HCT116 (cell line): ENCODE data around the gene DPH3. TPM values are rescaled to one million over a fixed set of nuclear protein-coding genes. Genes with fewer than 3 reads are reported as not detected.

Source experiments
- ATAC-seq: fragments of 200-7000 bp; cut with Tn5 transposase; 2 replicates; pipeline ENCODE4 v1.9.1; 2020; ENCODE audit warnings: mild to moderate bottlenecking, moderate library complexity
- BruUV-seq: library from RNA; stranded (reverse); fragments of 400-500 nt; replicated peaks from 2 replicates; lab custom pipeline; 2021; lab: Mats Ljungman, UMichigan
- CTCF ChIA-PET: fragments of 300-600 bp; sonication (Branson Sonifier 250); formaldehyde crosslinking; loops from one replicate; lab custom pipeline; 2021; ENCODE audit warnings: antibody characterized with exemption; lab: Charles Lee
- POLR2A ChIA-PET: fragments of 300-600, 350-600 bp; sonication (Branson Sonifier 250); formaldehyde crosslinking; loops from one replicate; lab custom pipeline; 2021; ENCODE audit warnings: antibody characterized with exemption; lab: Charles Lee
- RAD21 ChIA-PET, 2 experiments: fragments of 300-600 bp; sonication (Branson Sonifier 250); formaldehyde crosslinking; loops; one replicate each; lab custom pipeline; 2023; ENCODE audit warnings: low total read pairs in 2 of 2; ENCODE audit not compliant: uncharacterized antibody in 2 of 2, unreplicated experiment in 2 of 2, low non-redundant PET in 1 of 2; lab: Charles Lee
- DNase-seq: peaks from one replicate; pipeline ENCODE4 v3.0.0-alpha.2; 2010; ENCODE audit warnings: low read depth, low spot score
- H2AFZ ChIP-seq: fragments of 200-600 bp; shearing (Covaris generic), sonication (generic); 2 replicates; pipeline ENCODE4 v1.6.1; 2017; ENCODE audit warnings: low read depth, mixed run types, mixed read lengths, antibody characterized with exemption, low read length; ENCODE audit not compliant: poor library complexity, severe bottlenecking
- H3K27ac ChIP-seq: 2 replicates; pipeline ENCODE4 v1.5.1; 2012; ENCODE audit warnings: low read depth, low read length
- H3K27me3 ChIP-seq: fragments of 200-600 bp; sonication (generic); 2 replicates; pipeline ENCODE4 v1.6.1; 2016; ENCODE audit warnings: mixed run types, low read length, mixed read lengths; ENCODE audit not compliant: insufficient read depth
- H3K36me3 ChIP-seq, 2 experiments: fragments of 200-500 bp in 1 of 2; fragments of 200-600 bp in 1 of 2; sonication (Bioruptor generic) in 1 of 2; sonication (generic) in 1 of 2; 2 replicates each; pipeline versions ENCODE4 v1.5.1 to v1.6.1; 2014 to 2016; ENCODE audit warnings: low read length in 2 of 2, inconsistent platforms in 1 of 2, mixed read lengths in 1 of 2, mixed run types in 1 of 2; ENCODE audit not compliant: insufficient read depth in 2 of 2, control insufficient read depth in 1 of 2
- H3K4me1 ChIP-seq, 2 experiments: fragments of 200-600 bp in 1 of 2; sonication (generic) in 1 of 2; 2 replicates each; pipeline versions ENCODE4 v1.5.1 to v1.6.1; 2012 to 2017; ENCODE audit warnings: low read length in 2 of 2, inconsistent platforms in 1 of 2, mild to moderate bottlenecking in 1 of 2, mixed read lengths in 1 of 2, mixed run types in 1 of 2, moderate library complexity in 1 of 2; ENCODE audit not compliant: insufficient read depth in 2 of 2, control insufficient read depth in 1 of 2
- H3K4me2 ChIP-seq: fragments of 200-600 bp; sonication (generic); 2 replicates; pipeline ENCODE4 v1.6.1; 2017; ENCODE audit warnings: mixed run types, low read length, mixed read lengths
- H3K4me3 ChIP-seq, 2 experiments: fragments of 200-600 bp in 1 of 2; sonication (generic) in 1 of 2; replicated peaks in 1 of 2; 2 replicates each; pipeline ENCODE4 v1.5.1; 2011 to 2016; ENCODE audit warnings: low read length in 2 of 2, control low read depth in 1 of 2, low read depth in 1 of 2, mild to moderate bottlenecking in 1 of 2, mixed read lengths in 1 of 2, mixed run types in 1 of 2
- H3K79me2 ChIP-seq: fragments of 200-600 bp; sonication (generic); 2 replicates; pipeline ENCODE4 v1.6.1; 2017; ENCODE audit warnings: mild to moderate bottlenecking, mixed run types, low read length, moderate library complexity, mixed read lengths; ENCODE audit not compliant: insufficient read depth
- H3K9ac ChIP-seq: fragments of 200-600 bp; sonication (generic); 2 replicates; pipeline ENCODE4 v1.6.1; 2016; ENCODE audit warnings: low read length, mixed read lengths
- H3K9me2 ChIP-seq: fragments of 200-600 bp; sonication (generic), shearing (Covaris generic); 2 replicates; pipeline ENCODE4 v1.6.1; 2017; ENCODE audit warnings: mixed run types, mild to moderate bottlenecking, moderate library complexity; ENCODE audit not compliant: insufficient read depth
- H3K9me3 ChIP-seq, 2 experiments: fragments of 200-500 bp in 1 of 2; fragments of 200-600 bp in 1 of 2; sonication (Bioruptor generic) in 1 of 2; sonication (generic) in 1 of 2; 2 replicates each; pipeline ENCODE4 v1.6.1; 2014 to 2017; ENCODE audit warnings: low read length in 2 of 2, mixed read lengths in 2 of 2, inconsistent platforms in 1 of 2, low read depth in 1 of 2, mild to moderate bottlenecking in 1 of 2, mixed run types in 1 of 2, moderate library complexity in 1 of 2; ENCODE audit not compliant: control insufficient read depth in 1 of 2, insufficient read depth in 1 of 2
- H4K20me1 ChIP-seq: fragments of 200-600 bp; sonication (generic), shearing (Covaris generic); 2 replicates; pipeline ENCODE4 v1.6.1; 2017; ENCODE audit warnings: mixed run types, mild to moderate bottlenecking, moderate library complexity; ENCODE audit not compliant: insufficient read depth
- CBX3 ChIP-seq: IDR thresholded peaks from 2 replicates; pipeline ENCODE4 v1.6.1; 2012; ENCODE audit warnings: low read depth
- POLR2A ChIP-seq: IDR thresholded peaks from 2 replicates; pipeline ENCODE4 v1.7.0; 2011; ENCODE audit warnings: borderline replicate concordance; ENCODE audit not compliant: insufficient read depth, insufficient read length; ENCODE audit errors: extremely low read depth
- YY1 ChIP-seq: IDR thresholded peaks from 2 replicates; pipeline ENCODE4 v1.6.1; 2011; ENCODE audit warnings: low read length, low read depth, moderate library complexity, mild to moderate bottlenecking; ENCODE audit not compliant: insufficient replicate concordance; ENCODE audit errors: extremely low read depth
- ZFX ChIP-seq: fragments of 450-650 bp; IDR thresholded peaks from 2 replicates; pipeline ENCODE4 v1.6.1; 2017
- intact Hi-C: fragments of 100-400 bp; cut with micrococcal nuclease; formaldehyde crosslinking; loops from 2 replicates; pipeline ENCODE4 v1.10.0; 2022
- total RNA-seq: library from RNA; stranded (reverse); gene quantifications from one replicate; pipeline ENCODE4 v1.2.1, GENCODE V29; 2021; ENCODE audit not compliant: unreplicated experiment
- TF ChIP-seq, protein P1 (sequence below), 3 experiments: fragments of 200-600 bp in 1 of 3; sonication (generic) in 1 of 3; IDR thresholded peaks in 2 of 3; conservative IDR thresholded peaks in 1 of 3; 2 replicates each; pipeline ENCODE4 v1.5.1; 2012 to 2017; ENCODE audit warnings: low read depth in 2 of 3, low read length in 2 of 3, antibody characterized with exemption in 1 of 3, borderline replicate concordance in 1 of 3, control low read depth in 1 of 3, mild to moderate bottlenecking in 1 of 3, mixed read lengths in 1 of 3, mixed run types in 1 of 3, moderate library complexity in 1 of 3; ENCODE audit not compliant: insufficient read depth in 1 of 3
- TF ChIP-seq, protein P2 (sequence below): IDR thresholded peaks from 2 replicates; pipeline ENCODE4 v1.6.1; 2012; ENCODE audit warnings: low read depth

DPH3 gene
- total RNA-seq, 1 experiment from 2014 or later: 13.8 TPM

DNA sequence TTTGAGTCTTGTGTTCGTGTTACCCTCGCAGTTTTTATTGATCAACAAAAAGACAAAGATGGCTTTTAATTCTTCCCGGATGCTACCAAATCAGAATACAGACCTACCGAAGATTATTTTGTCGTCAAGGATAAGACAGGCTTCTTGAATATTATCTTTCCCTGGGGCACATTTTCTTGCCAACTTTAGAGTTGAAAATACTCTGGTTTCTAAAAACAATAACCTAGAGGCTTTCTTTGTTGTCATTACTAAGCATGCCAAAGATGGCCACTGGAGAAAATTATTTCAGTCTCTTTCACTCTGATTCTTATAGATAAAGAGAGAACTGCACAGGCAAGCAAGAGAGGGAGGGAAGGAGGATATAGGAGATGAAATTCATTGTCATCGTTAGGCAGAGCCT lies 34.1 kb upstream of the DPH3 start:
- BruUV-seq: no TSS peak
- ATAC-seq (no peak), DNase-seq (no peak)
- H2AFZ ChIP-seq: no peak overlapping the region
- H3K36me3 ChIP-seq: peaks cover 3 to 6% of the 10 kb centered on the region in 2 experiments; a peak in 3 of 4 replicates
- CTCF ChIA-PET: no interaction called here
- no peak overlapping the region for H3K4me3 ChIP-seq
- no peaks in the 10 kb centered on the region for H3K9me2 ChIP-seq
- H3K4me1 ChIP-seq: no peaks in the 10 kb centered on the region
- intact Hi-C loops: no loop called here
- H3K27me3 ChIP-seq: no peaks in the 10 kb centered on the region
- no peaks in the 10 kb centered on the region; a peak in 1 of 4 replicates for H3K9me3 ChIP-seq
- no peak overlapping the region for H3K27ac ChIP-seq
- TF ChIP-seq, protein P1, sequence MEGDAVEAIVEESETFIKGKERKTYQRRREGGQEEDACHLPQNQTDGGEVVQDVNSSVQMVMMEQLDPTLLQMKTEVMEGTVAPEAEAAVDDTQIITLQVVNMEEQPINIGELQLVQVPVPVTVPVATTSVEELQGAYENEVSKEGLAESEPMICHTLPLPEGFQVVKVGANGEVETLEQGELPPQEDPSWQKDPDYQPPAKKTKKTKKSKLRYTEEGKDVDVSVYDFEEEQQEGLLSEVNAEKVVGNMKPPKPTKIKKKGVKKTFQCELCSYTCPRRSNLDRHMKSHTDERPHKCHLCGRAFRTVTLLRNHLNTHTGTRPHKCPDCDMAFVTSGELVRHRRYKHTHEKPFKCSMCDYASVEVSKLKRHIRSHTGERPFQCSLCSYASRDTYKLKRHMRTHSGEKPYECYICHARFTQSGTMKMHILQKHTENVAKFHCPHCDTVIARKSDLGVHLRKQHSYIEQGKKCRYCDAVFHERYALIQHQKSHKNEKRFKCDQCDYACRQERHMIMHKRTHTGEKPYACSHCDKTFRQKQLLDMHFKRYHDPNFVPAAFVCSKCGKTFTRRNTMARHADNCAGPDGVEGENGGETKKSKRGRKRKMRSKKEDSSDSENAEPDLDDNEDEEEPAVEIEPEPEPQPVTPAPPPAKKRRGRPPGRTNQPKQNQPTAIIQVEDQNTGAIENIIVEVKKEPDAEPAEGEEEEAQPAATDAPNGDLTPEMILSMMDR (IDR thresholded peaks at IDR 0.05 in 2 of 3, conservative IDR thresholded peaks at IDR 0.05 in 1 of 3; ENCODE audit: borderline replicate concordance in 1 of 3, insufficient read depth in 1 of 3, low read depth in 2 of 3, low read length in 2 of 3): no peak
- POLR2A ChIA-PET: no interaction called here
- H3K4me2 ChIP-seq: no peak overlapping the region
- no peak overlapping the region for H3K9ac ChIP-seq
- RAD21 ChIA-PET: no interaction called here
- no peaks in the 10 kb centered on the region for H3K79me2 ChIP-seq
- no peaks in the 10 kb centered on the region for H4K20me1 ChIP-seq

DNA sequence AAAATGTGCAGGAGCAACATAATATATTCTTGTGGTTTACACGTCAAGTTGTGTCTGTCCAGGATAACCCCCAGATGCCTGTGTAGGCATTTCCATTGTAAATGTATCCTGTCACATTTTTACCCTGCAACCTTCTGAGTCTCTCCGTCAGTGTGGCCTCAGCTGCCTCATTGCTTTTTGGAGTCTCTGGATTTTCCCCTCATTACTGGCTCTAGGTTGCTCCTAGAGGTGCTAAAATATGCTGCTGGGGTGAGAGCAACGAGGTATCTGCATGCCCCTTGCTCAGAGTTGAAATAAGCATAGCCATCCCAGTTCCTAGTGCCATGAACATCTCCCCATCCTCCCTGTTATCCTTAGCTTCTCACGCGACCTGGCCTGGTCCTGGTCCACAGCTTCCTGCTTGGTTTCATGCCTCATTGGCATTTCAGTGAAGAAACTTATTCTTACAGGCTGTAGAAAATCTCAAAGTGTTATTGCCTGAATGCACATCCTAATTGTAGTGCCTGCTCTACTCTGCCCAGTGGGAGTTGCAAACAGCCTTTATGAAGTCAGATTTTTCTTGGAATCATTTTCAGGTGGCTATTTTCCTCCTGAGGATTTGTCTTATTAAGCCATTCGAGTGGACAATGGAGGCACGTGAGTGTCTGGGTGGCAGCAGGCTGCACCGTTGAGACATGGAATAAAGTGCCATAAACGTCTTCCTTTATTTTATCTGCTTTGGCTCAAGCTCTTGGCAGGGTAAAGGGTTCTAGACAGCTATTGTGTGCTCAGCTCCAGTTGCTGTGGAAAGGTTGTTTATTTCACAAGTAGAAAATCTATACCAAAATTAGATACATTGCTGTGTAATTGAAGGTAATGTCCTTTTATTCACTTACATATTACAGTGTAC lies 33.5 kb upstream of the DPH3 start:
- Histone ChIP-seq H3K36me3 (peaks cover 3 to 4% of the 10 kb centered on the region in 2 experiments; a peak in 3 of 4 replicates), H3K27me3 (no peaks in the 10 kb centered on the region), H3K27ac (no peak overlapping the region)
- no TSS peak for BruUV-seq
- no peak for DNase-seq
- TF ChIP-seq CBX3 (no peak), YY1 (no peak), ZFX (no peak), POLR2A (no peak)
- TF ChIP-seq, protein P1 (IDR thresholded peaks at IDR 0.05 in 2 of 3, conservative IDR thresholded peaks at IDR 0.05 in 1 of 3; ENCODE audit: borderline replicate concordance in 1 of 3, insufficient read depth in 1 of 3, low read depth in 2 of 3, low read length in 2 of 3): no peak
- TF ChIP-seq, protein P2, sequence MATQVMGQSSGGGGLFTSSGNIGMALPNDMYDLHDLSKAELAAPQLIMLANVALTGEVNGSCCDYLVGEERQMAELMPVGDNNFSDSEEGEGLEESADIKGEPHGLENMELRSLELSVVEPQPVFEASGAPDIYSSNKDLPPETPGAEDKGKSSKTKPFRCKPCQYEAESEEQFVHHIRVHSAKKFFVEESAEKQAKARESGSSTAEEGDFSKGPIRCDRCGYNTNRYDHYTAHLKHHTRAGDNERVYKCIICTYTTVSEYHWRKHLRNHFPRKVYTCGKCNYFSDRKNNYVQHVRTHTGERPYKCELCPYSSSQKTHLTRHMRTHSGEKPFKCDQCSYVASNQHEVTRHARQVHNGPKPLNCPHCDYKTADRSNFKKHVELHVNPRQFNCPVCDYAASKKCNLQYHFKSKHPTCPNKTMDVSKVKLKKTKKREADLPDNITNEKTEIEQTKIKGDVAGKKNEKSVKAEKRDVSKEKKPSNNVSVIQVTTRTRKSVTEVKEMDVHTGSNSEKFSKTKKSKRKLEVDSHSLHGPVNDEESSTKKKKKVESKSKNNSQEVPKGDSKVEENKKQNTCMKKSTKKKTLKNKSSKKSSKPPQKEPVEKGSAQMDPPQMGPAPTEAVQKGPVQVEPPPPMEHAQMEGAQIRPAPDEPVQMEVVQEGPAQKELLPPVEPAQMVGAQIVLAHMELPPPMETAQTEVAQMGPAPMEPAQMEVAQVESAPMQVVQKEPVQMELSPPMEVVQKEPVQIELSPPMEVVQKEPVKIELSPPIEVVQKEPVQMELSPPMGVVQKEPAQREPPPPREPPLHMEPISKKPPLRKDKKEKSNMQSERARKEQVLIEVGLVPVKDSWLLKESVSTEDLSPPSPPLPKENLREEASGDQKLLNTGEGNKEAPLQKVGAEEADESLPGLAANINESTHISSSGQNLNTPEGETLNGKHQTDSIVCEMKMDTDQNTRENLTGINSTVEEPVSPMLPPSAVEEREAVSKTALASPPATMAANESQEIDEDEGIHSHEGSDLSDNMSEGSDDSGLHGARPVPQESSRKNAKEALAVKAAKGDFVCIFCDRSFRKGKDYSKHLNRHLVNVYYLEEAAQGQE: no peak
- TF ChIP-seq, all 23 proteins: peak for 0
- POLR2A ChIA-PET: no interaction called here
- Histone ChIP-seq H3K4me2 (no peak overlapping the region), H2AFZ (no peak overlapping the region), H3K4me1 (no peaks in the 10 kb centered on the region), H4K20me1 (no peaks in the 10 kb centered on the region), H3K4me3 (no peak overlapping the region), H3K79me2 (no peaks in the 10 kb centered on the region), H3K9me2 (no peaks in the 10 kb centered on the region), H3K9me3 (no peaks in the 10 kb centered on the region; a peak in 1 of 4 replicates), H3K9ac (no peak overlapping the region)
- intact Hi-C loops: no loop called here
- CTCF ChIA-PET: no interaction called here
- ATAC-seq: no peak
- RAD21 ChIA-PET: no interaction called here
